ENCODE results near the gene CPXM2.

The CPXM2 gene

GRCh38 chr10:123859653-123860050 lies 32.0 kb downstream of the CPXM2 start:
- Histone ChIP-seq H3K27ac (ENCODE audit: low read depth, low read length) (no peak overlapping the region), H3K9me3 (ENCODE audit: control insufficient read depth, insufficient read depth, low read depth, low read length) (no peaks in the 10 kb centered on the region), H3K27me3 (ENCODE audit: control insufficient read depth, insufficient read depth, low read length) (no peaks in the 10 kb centered on the region), H3K4me3 (ENCODE audit: low read depth, low read length) (no peak overlapping the region), H3K4me1 (ENCODE audit: control insufficient read depth, insufficient read depth, low read length) (0 out of 2 replicates have a peak, but pooled peaks cover 7% of the 10 kb centered on the region), H3K9ac (ENCODE audit: low read length) (no peak overlapping the region), H3K36me3 (ENCODE audit: control insufficient read depth, insufficient read depth, low read length) (no peaks in the 10 kb centered on the region)

- Histone ChIP-seq H3K27me3 (ENCODE audit: control insufficient read depth, insufficient read depth, low read length) (no peaks in the 10 kb centered on the region), H3K9ac (ENCODE audit: low read length) (no peak overlapping the region), H3K9me3 (ENCODE audit: control insufficient read depth, insufficient read depth, low read depth, low read length) (no peaks in the 10 kb centered on the region), H3K4me3 (ENCODE audit: low read depth, low read length) (no peak overlapping the region), H3K27ac (ENCODE audit: low read depth, low read length) (no peak overlapping the region), H3K36me3 (ENCODE audit: control insufficient read depth, insufficient read depth, low read length) (no peaks in the 10 kb centered on the region), H3K4me1 (ENCODE audit: control insufficient read depth, insufficient read depth, low read length) (0 out of 2 replicates have a peak, but pooled peaks cover 7% of the 10 kb centered on the region)
These were observed 32.5 kb downstream of the CPXM2 start for GRCh38 chr10:123858907-123859652.

GRCh38 chr10:123858077-123858681 lies 33.4 kb downstream of the CPXM2 start:
- Histone ChIP-seq H3K9ac (ENCODE audit: low read length) (no peak overlapping the region), H3K4me1 (ENCODE audit: control insufficient read depth, insufficient read depth, low read length) (0 out of 2 replicates have a peak, but pooled peaks cover 5% of the 10 kb centered on the region), H3K4me3 (ENCODE audit: low read depth, low read length) (no peak overlapping the region), H3K27ac (ENCODE audit: low read depth, low read length) (no peak overlapping the region), H3K9me3 (ENCODE audit: control insufficient read depth, insufficient read depth, low read depth, low read length) (no peaks in the 10 kb centered on the region), H3K36me3 (ENCODE audit: control insufficient read depth, insufficient read depth, low read length) (no peaks in the 10 kb centered on the region), H3K27me3 (ENCODE audit: control insufficient read depth, insufficient read depth, low read length) (no peaks in the 10 kb centered on the region)

GRCh38 chr10:123857616-123858015 lies 34.0 kb downstream of the CPXM2 start:
- no peaks in the 10 kb centered on the region for H3K9me3 ChIP-seq (ENCODE audit: control insufficient read depth, insufficient read depth, low read depth, low read length)
- no peak overlapping the region for H3K27ac ChIP-seq (ENCODE audit: low read depth, low read length)
- no peak overlapping the region for H3K4me3 ChIP-seq (ENCODE audit: low read depth, low read length)
- no peaks in the 10 kb centered on the region for H3K27me3 ChIP-seq (ENCODE audit: control insufficient read depth, insufficient read depth, low read length)
- 0 out of 2 replicates have a peak, but pooled peaks cover 5% of the 10 kb centered on the region for H3K4me1 ChIP-seq (ENCODE audit: control insufficient read depth, insufficient read depth, low read length)
- H3K9ac ChIP-seq (ENCODE audit: low read length), result no peak overlapping the region
- no peaks in the 10 kb centered on the region for H3K36me3 ChIP-seq (ENCODE audit: control insufficient read depth, insufficient read depth, low read length)

GRCh38 chr10:123855008-123855684 lies 36.5 kb downstream of the CPXM2 start:
- Histone ChIP-seq H3K9me3 (ENCODE audit: control insufficient read depth, insufficient read depth, low read depth, low read length) (no peaks in the 10 kb centered on the region), H3K4me3 (ENCODE audit: low read depth, low read length) (no peak overlapping the region), H3K9ac (ENCODE audit: low read length) (no peak overlapping the region), H3K4me1 (ENCODE audit: control insufficient read depth, insufficient read depth, low read length) (0 out of 2 replicates have a peak, but pooled peaks cover 5% of the 10 kb centered on the region), H3K27me3 (ENCODE audit: control insufficient read depth, insufficient read depth, low read length) (no peaks in the 10 kb centered on the region), H3K27ac (ENCODE audit: low read depth, low read length) (no peak overlapping the region), H3K36me3 (ENCODE audit: control insufficient read depth, insufficient read depth, low read length) (no peaks in the 10 kb centered on the region)

- Histone ChIP-seq H3K9me3 (ENCODE audit: control insufficient read depth, insufficient read depth, low read depth, low read length) (no peaks in the 10 kb centered on the region), H3K36me3 (ENCODE audit: control insufficient read depth, insufficient read depth, low read length) (no peaks in the 10 kb centered on the region), H3K27me3 (ENCODE audit: control insufficient read depth, insufficient read depth, low read length) (no peaks in the 10 kb centered on the region), H3K27ac (ENCODE audit: low read depth, low read length) (no peak overlapping the region), H3K9ac (ENCODE audit: low read length) (no peak overlapping the region), H3K4me3 (ENCODE audit: low read depth, low read length) (no peak overlapping the region), H3K4me1 (ENCODE audit: control insufficient read depth, insufficient read depth, low read length) (0 out of 2 replicates have a peak, but pooled peaks cover 5% of the 10 kb centered on the region)
These were observed 37.1 kb downstream of the CPXM2 start for GRCh38 chr10:123854498-123854897.

- H3K4me1 ChIP-seq (ENCODE audit: control insufficient read depth, insufficient read depth, low read length), result 0 out of 2 replicates have a peak, but pooled peaks cover 5% of the 10 kb centered on the region
- H3K9me3 ChIP-seq (ENCODE audit: control insufficient read depth, insufficient read depth, low read depth, low read length), result no peaks in the 10 kb centered on the region
- no peak overlapping the region for H3K4me3 ChIP-seq (ENCODE audit: low read depth, low read length)
- H3K27ac ChIP-seq (ENCODE audit: low read depth, low read length), result no peak overlapping the region
- no peaks in the 10 kb centered on the region for H3K27me3 ChIP-seq (ENCODE audit: control insufficient read depth, insufficient read depth, low read length)
- H3K36me3 ChIP-seq (ENCODE audit: control insufficient read depth, insufficient read depth, low read length), result no peaks in the 10 kb centered on the region
- no peak overlapping the region for H3K9ac ChIP-seq (ENCODE audit: low read length)
These were observed 37.6 kb downstream of the CPXM2 start for GRCh38 chr10:123854003-123854402.

GRCh38 chr10:123852411-123852951 lies 39.1 kb downstream of the CPXM2 start:
- no peak overlapping the region for H3K27ac ChIP-seq (ENCODE audit: low read depth, low read length)
- H3K36me3 ChIP-seq (ENCODE audit: control insufficient read depth, insufficient read depth, low read length), result no peaks in the 10 kb centered on the region
- no peaks in the 10 kb centered on the region for H3K9me3 ChIP-seq (ENCODE audit: control insufficient read depth, insufficient read depth, low read depth, low read length)
- H3K27me3 ChIP-seq (ENCODE audit: control insufficient read depth, insufficient read depth, low read length), result no peaks in the 10 kb centered on the region
- H3K9ac ChIP-seq (ENCODE audit: low read length), result no peak overlapping the region
- H3K4me1 ChIP-seq (ENCODE audit: control insufficient read depth, insufficient read depth, low read length), result no peaks in the 10 kb centered on the region
- H3K4me3 ChIP-seq (ENCODE audit: low read depth, low read length), result no peak overlapping the region

- Histone ChIP-seq H3K27me3 (ENCODE audit: control insufficient read depth, insufficient read depth, low read length) (no peaks in the 10 kb centered on the region), H3K4me3 (ENCODE audit: low read depth, low read length) (no peak overlapping the region), H3K9ac (ENCODE audit: low read length) (no peak overlapping the region), H3K4me1 (ENCODE audit: control insufficient read depth, insufficient read depth, low read length) (no peaks in the 10 kb centered on the region), H3K9me3 (ENCODE audit: control insufficient read depth, insufficient read depth, low read depth, low read length) (peaks cover 10% of the 10 kb centered on the region), H3K36me3 (ENCODE audit: control insufficient read depth, insufficient read depth, low read length) (no peaks in the 10 kb centered on the region), H3K27ac (ENCODE audit: low read depth, low read length) (no peak overlapping the region)
These were observed 42.8 kb downstream of the CPXM2 start for GRCh38 chr10:123848564-123849457.

GRCh38 chr10:123847686-123848432 lies 43.7 kb downstream of the CPXM2 start:
- Histone ChIP-seq H3K27ac (ENCODE audit: low read depth, low read length) (no peak overlapping the region), H3K27me3 (ENCODE audit: control insufficient read depth, insufficient read depth, low read length) (no peaks in the 10 kb centered on the region), H3K9me3 (ENCODE audit: control insufficient read depth, insufficient read depth, low read depth, low read length) (peaks cover 10% of the 10 kb centered on the region), H3K36me3 (ENCODE audit: control insufficient read depth, insufficient read depth, low read length) (no peaks in the 10 kb centered on the region), H3K4me1 (ENCODE audit: control insufficient read depth, insufficient read depth, low read length) (no peaks in the 10 kb centered on the region), H3K4me3 (ENCODE audit: low read depth, low read length) (no peak overlapping the region), H3K9ac (ENCODE audit: low read length) (no peak overlapping the region)

Measured in HUES6 (cell line).